ENCODE data around the gene RCAN2. TPM values are rescaled to one million over a fixed set of nuclear protein-coding genes. Genes with fewer than 3 reads are reported as not detected.

The RCAN2 gene
- total RNA-seq, 4 donors from 2014 or later: 28.7 to 79.1 (median 36.3) TPM

DNA sequence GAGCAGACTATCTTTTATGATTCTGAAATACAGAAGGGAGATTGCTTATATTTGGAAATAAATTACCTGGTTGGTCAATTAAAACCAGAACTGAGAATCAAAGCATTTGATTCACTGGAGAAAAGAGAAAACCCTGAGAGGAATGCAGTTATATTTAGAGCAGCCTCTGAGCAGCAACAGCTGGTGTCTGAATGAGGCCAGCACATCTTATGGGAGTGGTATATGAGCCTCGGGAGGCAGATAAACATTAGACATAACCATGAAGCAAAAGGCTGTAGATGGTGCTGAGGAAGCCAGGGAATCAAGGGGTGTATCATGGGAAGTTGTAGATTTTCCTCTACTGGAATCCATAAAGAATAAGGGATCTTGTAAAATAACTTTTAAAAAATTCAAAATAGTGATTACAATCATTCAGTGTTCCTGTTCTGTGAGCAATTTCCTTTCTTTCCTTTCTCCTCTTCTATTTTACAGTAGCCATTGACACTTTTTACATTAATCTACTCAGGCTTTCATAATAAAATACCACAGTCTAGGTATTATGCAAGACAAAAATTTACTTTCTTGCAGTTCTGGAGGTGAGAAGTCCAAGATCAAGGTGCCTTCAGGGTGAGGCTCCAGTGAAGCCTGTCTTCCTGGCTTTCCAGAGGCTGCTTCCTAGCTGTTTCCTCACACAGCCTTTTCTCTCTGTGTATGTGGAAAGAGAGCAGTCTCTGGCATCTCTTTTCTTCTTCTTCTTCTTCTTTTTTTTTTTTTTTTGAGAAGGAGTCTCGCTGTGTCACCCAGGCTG is 287.7 kb downstream of the RCAN2 start:
- no peaks in the 10 kb centered on the region for H3K4me1 ChIP-seq
- no peaks in the 10 kb centered on the region for H3K36me3 ChIP-seq
- 40% methylated on average over 2 of the region's 2 CpGs for WGBS
- H3K9me3 ChIP-seq: peaks cover 0 to 7% (median 0%) of the 10 kb centered on the region in 4 donors
- H3K27me3 ChIP-seq: no peaks in the 10 kb centered on the region
- intact Hi-C loops (cut with DNase I): no loop called here
- no peak for DNase-seq (ENCODE audit: extremely low spot score)
- no peak overlapping the region for H3K27ac ChIP-seq (replicated peaks in 1 of 4)
- H3K4me3 ChIP-seq: no peak overlapping the region
- TF ChIP-seq POLR2AphosphoS5 (IDR thresholded peaks at IDR 0.05): no peak
- TF ChIP-seq EP300 (IDR thresholded peaks at IDR 0.05): no peak
- TF ChIP-seq POLR2A (IDR thresholded peaks at IDR 0.05; ENCODE audit: low read depth): no peak
- no peak for TF ChIP-seq CTCF (IDR thresholded peaks at IDR 0.05)

DNA sequence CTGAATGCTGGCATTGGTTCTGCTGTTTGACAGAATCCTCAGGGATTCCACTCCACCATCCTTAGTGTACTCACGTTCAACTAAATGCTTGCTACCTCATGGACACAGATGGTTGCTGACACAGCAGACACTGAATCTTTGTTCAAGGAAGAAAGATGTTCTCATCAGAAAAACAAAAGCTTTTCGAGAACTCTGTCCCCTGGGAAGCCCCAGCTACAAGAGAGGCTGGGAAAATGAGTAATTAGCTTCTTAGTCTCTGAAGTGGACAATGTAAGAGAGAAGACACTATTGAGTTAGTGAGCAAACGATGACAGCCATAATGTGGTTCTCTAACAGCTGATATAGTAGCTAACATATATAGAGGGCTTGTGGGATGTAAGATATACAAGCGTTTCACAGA is 289.5 kb downstream of the RCAN2 start:
- no peak for DNase-seq (ENCODE audit: extremely low spot score)
- no peaks in the 10 kb centered on the region for H3K4me1 ChIP-seq
- peaks cover 0 to 7% (median 0%) of the 10 kb centered on the region in 4 donors for H3K9me3 ChIP-seq
- H3K4me3 ChIP-seq: no peak overlapping the region
- intact Hi-C loops (cut with DNase I): no loop called here
- H3K36me3 ChIP-seq: no peaks in the 10 kb centered on the region
- 86% methylated on average over 4 of the region's 4 CpGs for WGBS
- no peak overlapping the region for H3K27ac ChIP-seq (replicated peaks in 1 of 4)
- H3K27me3 ChIP-seq: peaks cover 0 to 4% (median 0%) of the 10 kb centered on the region in 4 donors
- TF ChIP-seq POLR2AphosphoS5 (IDR thresholded peaks at IDR 0.05) (no peak), POLR2A (IDR thresholded peaks at IDR 0.05; ENCODE audit: low read depth) (no peak), CTCF (IDR thresholded peaks at IDR 0.05) (no peak), EP300 (IDR thresholded peaks at IDR 0.05) (no peak)

- Histone ChIP-seq H3K4me3 (no peak overlapping the region), H3K27ac (replicated peaks in 1 of 4) (no peak overlapping the region), H3K4me1 (no peaks in the 10 kb centered on the region), H3K9me3 (peaks cover 0 to 7% (median 0%) of the 10 kb centered on the region in 4 donors), H3K27me3 (peaks cover 0 to 4% (median 0%) of the 10 kb centered on the region in 4 donors), H3K36me3 (no peaks in the 10 kb centered on the region)
- DNase-seq (ENCODE audit: extremely low spot score): no peak
- intact Hi-C loops (cut with DNase I): no loop called here
- TF ChIP-seq CTCF (IDR thresholded peaks at IDR 0.05) (no peak), POLR2AphosphoS5 (IDR thresholded peaks at IDR 0.05) (no peak), POLR2A (IDR thresholded peaks at IDR 0.05; ENCODE audit: low read depth) (no peak), EP300 (IDR thresholded peaks at IDR 0.05) (no peak)
- WGBS: 89% methylated on average over 5 of the region's 5 CpGs
Observed at GRCh38 chr6:46199387-46199786, 291.9 kb downstream of the RCAN2 start.

- intact Hi-C loops (cut with DNase I): no loop called here
- DNase-seq (ENCODE audit: extremely low spot score): no peak
- H3K27ac ChIP-seq (replicated peaks in 1 of 4): no peak overlapping the region
- TF ChIP-seq EP300 (IDR thresholded peaks at IDR 0.05): no peak
- TF ChIP-seq CTCF (IDR thresholded peaks at IDR 0.05): no peak
- no peak for TF ChIP-seq POLR2A (IDR thresholded peaks at IDR 0.05; ENCODE audit: low read depth)
- H3K4me1 ChIP-seq: peaks cover 0 to 4% (median under 1%) of the 10 kb centered on the region in 4 donors
- H3K4me3 ChIP-seq: no peak overlapping the region
- no peaks in the 10 kb centered on the region for H3K9me3 ChIP-seq
- H3K36me3 ChIP-seq: no peaks in the 10 kb centered on the region
- 70% methylated on average over 1 of the region's 1 CpG for WGBS
- H3K27me3 ChIP-seq: peaks cover 0 to 3% (median 0%) of the 10 kb centered on the region in 4 donors
Observed at GRCh38 chr6:46191961-46192360, 299.3 kb downstream of the RCAN2 start.

All from esophagus muscularis mucosa (tissue), 4 donors.